IMR-90 (cell line): ENCODE data around the gene CST3. TPM values are rescaled to one million over a fixed set of nuclear protein-coding genes. Genes with fewer than 3 reads are reported as not detected.

Experiments
- ATAC-seq: fragments of 200-7000 bp; cut with Tn5 transposase; 2 replicates; pipeline ENCODE4 v1.9.1; 2020; ENCODE audit warnings: low read depth, mild to moderate bottlenecking, moderate library complexity
- BruUV-seq: library from RNA; stranded (reverse); fragments of 400-500 nt; replicated peaks from 2 replicates; lab custom pipeline; 2021; lab: Mats Ljungman, UMichigan
- CTCF ChIA-PET: fragments of 300-600 bp; formaldehyde crosslinking; extraction: SDS; loops from one replicate; lab custom pipeline; 2021; ENCODE audit warnings: antibody characterized with exemption; lab: Yijun Ruan, JAX
- POLR2A ChIA-PET: fragments of 300-600 bp; sonication (Branson Sonifier 250); formaldehyde crosslinking; loops from one replicate; lab custom pipeline; 2022; ENCODE audit warnings: antibody characterized with exemption; ENCODE audit not compliant: unreplicated experiment; lab: Charles Lee
- DNase-seq: peaks from one replicate; pipeline ENCODE4 v3.0.0; 2013
- H2AFZ ChIP-seq: replicated peaks from 2 replicates; pipeline ENCODE3; 2013; ENCODE audit warnings: low read length, mild to moderate bottlenecking; ENCODE audit not compliant: poor library complexity
- H2AK5ac ChIP-seq: 2 replicates; pipeline ENCODE4 v1.6.1; 2013; ENCODE audit warnings: low read depth, low read length, inconsistent platforms
- H2AK9ac ChIP-seq: replicated peaks from 2 replicates; pipeline ENCODE3; 2013; ENCODE audit warnings: mild to moderate bottlenecking, low read depth, low read length, moderate library complexity; ENCODE audit not compliant: poor library complexity
- H2BK120ac ChIP-seq: 2 replicates; pipeline ENCODE4 v1.6.1; 2013; ENCODE audit warnings: low read depth, low read length, inconsistent platforms
- H2BK15ac ChIP-seq: 3 replicates; pipeline ENCODE4 v1.6.1; 2013; ENCODE audit warnings: low read depth, low read length, inconsistent platforms
- H2BK20ac ChIP-seq: 2 replicates; pipeline ENCODE4 v1.6.1; 2013; ENCODE audit warnings: low read depth, mild to moderate bottlenecking, inconsistent platforms, low read length, moderate library complexity
- H2BK5ac ChIP-seq: 2 replicates; pipeline ENCODE4 v1.6.1; 2013; ENCODE audit warnings: mild to moderate bottlenecking, low read depth, low read length, inconsistent platforms; ENCODE audit not compliant: poor library complexity, severe bottlenecking
- H3K14ac ChIP-seq: replicated peaks from 2 replicates; pipeline ENCODE4 v1.6.1; 2013; ENCODE audit warnings: low read depth, low read length, inconsistent platforms
- H3K18ac ChIP-seq: 2 replicates; pipeline ENCODE4 v1.6.1; 2013; ENCODE audit warnings: low read depth, low read length, control low read depth
- H3K23ac ChIP-seq: 2 replicates; pipeline ENCODE4 v1.6.1; 2013; ENCODE audit warnings: low read depth, low read length, inconsistent platforms
- H3K27ac ChIP-seq: 2 replicates; pipeline ENCODE4 v1.5.1; 2013; ENCODE audit warnings: mild to moderate bottlenecking, control low read depth, low read length; ENCODE audit not compliant: insufficient read depth
- H3K27me3 ChIP-seq: 2 replicates; pipeline ENCODE4 v1.6.1; 2013; ENCODE audit warnings: low read length; ENCODE audit not compliant: control insufficient read depth, insufficient read depth
- H3K36me3 ChIP-seq: 2 replicates; pipeline ENCODE4 v1.6.1; 2013; ENCODE audit warnings: low read length, mixed read lengths; ENCODE audit not compliant: control insufficient read depth, insufficient read depth
- H3K4ac ChIP-seq: 2 replicates; pipeline ENCODE4 v1.6.1; 2013; ENCODE audit warnings: low read depth, low read length, inconsistent platforms
- H3K4me1 ChIP-seq: 2 replicates; pipeline ENCODE4 v1.6.1; 2013; ENCODE audit warnings: low read length, mixed read lengths; ENCODE audit not compliant: control insufficient read depth, insufficient read depth
- H3K4me2 ChIP-seq: 2 replicates; pipeline ENCODE4 v1.6.1; 2013; ENCODE audit warnings: low read depth, mild to moderate bottlenecking, control low read depth, low read length, moderate library complexity
- H3K4me3 ChIP-seq: 2 replicates; pipeline ENCODE4 v1.5.1; 2013; ENCODE audit warnings: low read depth, mild to moderate bottlenecking, control low read depth, low read length, moderate library complexity; ENCODE audit not compliant: insufficient read depth
- H3K56ac ChIP-seq: 2 replicates; pipeline ENCODE4 v1.6.1; 2013; ENCODE audit warnings: low read length, inconsistent platforms; ENCODE audit not compliant: insufficient read depth; ENCODE audit errors: extremely low read depth
- H3K79me1 ChIP-seq, 2 experiments: 2 replicates each; pipeline ENCODE4 v1.6.1; 2013; ENCODE audit warnings: low read length in 2 of 2, inconsistent platforms in 1 of 2, low read depth in 1 of 2
- H3K9ac ChIP-seq: 2 replicates; pipeline ENCODE4 v1.6.1; 2013; ENCODE audit warnings: low read depth, low read length, control low read depth
- H3K9me1 ChIP-seq: 2 replicates; pipeline ENCODE4 v1.6.1; 2013; ENCODE audit warnings: low read length, inconsistent platforms; ENCODE audit not compliant: insufficient read depth
- H3K9me3 ChIP-seq: 2 replicates; pipeline ENCODE4 v1.6.1; 2013; ENCODE audit warnings: low read length; ENCODE audit not compliant: control insufficient read depth, insufficient read depth
- H4K20me1 ChIP-seq: 2 replicates; pipeline ENCODE4 v1.6.1; 2013; ENCODE audit warnings: low read length, inconsistent platforms; ENCODE audit not compliant: insufficient read depth
- H4K5ac ChIP-seq: 2 replicates; pipeline ENCODE4 v1.6.1; 2013; ENCODE audit warnings: mild to moderate bottlenecking, low read depth, low read length, control low read depth
- H4K8ac ChIP-seq, 2 experiments: 2 replicates each; pipeline ENCODE4 v1.6.1; 2013; ENCODE audit warnings: low read depth in 2 of 2, low read length in 2 of 2, control low read depth in 1 of 2, inconsistent platforms in 1 of 2
- H4K91ac ChIP-seq: 2 replicates; pipeline ENCODE4 v1.6.1; 2013; ENCODE audit warnings: low read depth, low read length, inconsistent platforms; ENCODE audit not compliant: insufficient read depth
- ELK1 ChIP-seq: fragments of 150-350 bp; IDR thresholded peaks from 2 replicates; pipeline ENCODE4 v1.6.1; 2016; ENCODE audit warnings: low read depth, mild to moderate bottlenecking, low read length, moderate library complexity, borderline replicate concordance
- NFE2L2 ChIP-seq: fragments of 150-350 bp; IDR thresholded peaks from 2 replicates; pipeline ENCODE4 v1.6.1; 2016; ENCODE audit warnings: low read depth, mild to moderate bottlenecking, low read length
- POLR2A ChIP-seq: IDR thresholded peaks from 2 replicates; pipeline ENCODE4 v1.6.1; 2012; ENCODE audit warnings: mild to moderate bottlenecking, low read depth, low read length
- RAD21 ChIP-seq: IDR thresholded peaks from 2 replicates; pipeline ENCODE4 v1.6.1; 2012; ENCODE audit warnings: low read length, improper control_type of control experiment
- RCOR1 ChIP-seq: IDR thresholded peaks from 2 replicates; pipeline ENCODE4 v1.6.1; 2012; ENCODE audit warnings: mild to moderate bottlenecking, low read length, improper control_type of control experiment; ENCODE audit not compliant: insufficient replicate concordance
- RFX5 ChIP-seq: IDR thresholded peaks from 2 replicates; pipeline ENCODE4 v1.8.0; 2012; ENCODE audit warnings: low read depth, mild to moderate bottlenecking, low read length, moderate library complexity
- WGBS, 2 experiments: methylation state at CpG; one replicate each; pipeline versions ENCODE4 v1.1.5 to v1.1.7; 2013; ENCODE audit warnings: missing lambda C conversion rate in 2 of 2; ENCODE audit not compliant: insufficient read length in 1 of 2; ENCODE audit errors: extremely low coverage in 2 of 2; 5-methylcytosine and 5-hydroxymethylcytosine counted together
- dilution Hi-C: fragments of 300-500 bp; cut with HindIII; formaldehyde crosslinking; loops from one replicate; pipeline ENCODE4 v1.14.3; 2018; ENCODE audit warnings: low sequenced_read_pairs; ENCODE audit not compliant: unreplicated experiment
- in situ Hi-C: fragments of 300-500 bp; cut with MboI; formaldehyde crosslinking; loops from 3 replicates; pipeline ENCODE4 v1.14.3; 2019; ENCODE audit warnings: low sequenced_read_pairs, inconsistent platforms, mixed read lengths
- intact Hi-C: fragments of 100-400 bp; cut with micrococcal nuclease; formaldehyde crosslinking; loops from 2 replicates; pipeline ENCODE4 v1.10.0; 2022
- polyA plus RNA-seq, 3 experiments: library from polyadenylated mRNA; depleted of rRNA; stranded (reverse); fragments of >200 nt; gene quantifications; 2 replicates each; pipeline ENCODE4 v1.2.3, GENCODE V29; 2012; ENCODE audit warnings: low replicate concordance in 1 of 3
- total RNA-seq: library from RNA; depleted of rRNA; stranded (reverse); fragments of >200 nt; gene quantifications from 2 replicates; pipeline ENCODE4 v1.2.3, GENCODE V29; 2012

The CST3 gene
- total and polyA plus RNA-seq, 2 of the 4 experiments (the other 2 are of a cell fraction), result 26.0 to 471 TPM

DNA sequence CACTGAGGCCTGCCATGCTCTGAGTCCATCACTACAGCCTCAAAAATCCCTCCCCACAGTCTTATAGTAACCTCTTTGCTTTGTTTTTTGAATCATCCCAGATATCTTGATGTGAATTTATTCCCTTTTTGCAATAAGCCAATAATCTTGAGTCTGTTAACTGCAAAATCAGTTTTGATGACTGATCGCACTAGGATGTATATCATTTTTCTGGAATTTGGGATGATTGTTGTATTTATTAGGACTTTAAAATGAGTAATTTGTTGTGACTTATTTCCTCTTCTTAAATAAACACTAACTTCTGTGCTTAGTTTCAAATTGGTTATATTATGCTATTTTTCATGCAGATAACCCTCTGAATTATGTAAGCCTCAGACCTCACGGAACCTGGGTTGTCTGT is 45.5 kb upstream of the CST3 start:
- Histone ChIP-seq H2AFZ (no peak overlapping the region), H3K18ac (no peak overlapping the region), H3K36me3 (no peaks in the 10 kb centered on the region), H3K4me1 (no peaks in the 10 kb centered on the region), H3K4me2 (no peak overlapping the region), H2BK20ac (no peak overlapping the region), H2BK5ac (no peak overlapping the region), H3K4me3 (no peak overlapping the region), H4K20me1 (no peaks in the 10 kb centered on the region), H2AK5ac (no peak overlapping the region), H3K9ac (no peak overlapping the region), H3K27ac (no peak overlapping the region), H3K14ac (no peak overlapping the region), H3K23ac (no peak overlapping the region), H2BK15ac (no peak overlapping the region), H3K27me3 (peaks cover 10% of the 10 kb centered on the region), H3K4ac (no peak overlapping the region), H3K9me1 (no peaks in the 10 kb centered on the region), H2BK120ac (no peak overlapping the region), H4K8ac (no peak overlapping the region), H3K56ac (no peak overlapping the region), H3K9me3 (no peaks in the 10 kb centered on the region), H2AK9ac (no peak overlapping the region), H3K79me1 (no peaks in the 10 kb centered on the region), H4K5ac (no peak overlapping the region), H4K91ac (no peak overlapping the region)
- in situ Hi-C loops, result no loop called here
- intact Hi-C loops, result no loop called here
- dilution Hi-C loops, result no loop called here
- BruUV-seq, result no TSS peak
- ChIA-PET POLR2A (no interaction called here), CTCF (no interaction called here)
- WGBS, 2 experiments, result no CpG with 5 or more reads among the region's 2 CpGs
- DNase-seq, result no peak
- no peak for ATAC-seq
- TF ChIP-seq POLR2A (no peak), ELK1 (no peak), NFE2L2 (no peak), RFX5 (no peak), RAD21 (no peak), RCOR1 (no peak)
